HepG2 (cell line): ENCODE results near the gene RBPMS2. TPM values are rescaled to one million over a fixed set of nuclear protein-coding genes. Genes with fewer than 3 reads are reported as not detected.

Experiments used
- FOXJ3 ChIP-seq: sonication (generic); formaldehyde crosslinking; IDR thresholded peaks from 2 replicates; pipeline ENCODE4 v1.4.0; 2020; ENCODE audit warnings: missing genetic modification reagents, mild to moderate bottlenecking, borderline replicate concordance
- FOXK2 ChIP-seq: fragments of 450-650 bp; IDR thresholded peaks from 2 replicates; pipeline ENCODE4 v1.6.1; 2016
- GRHL1 ChIP-seq: sonication (generic); formaldehyde crosslinking; conservative IDR thresholded peaks from 2 replicates; pipeline ENCODE4 v1.8.0; 2022; ENCODE audit warnings: missing genetic modification reagents
- NONO ChIP-seq, 2 experiments: fragments of 450-650 bp in 1 of 2; sonication (generic) in 1 of 2; formaldehyde crosslinking in 1 of 2; IDR thresholded peaks in 1 of 2; conservative IDR thresholded peaks in 1 of 2; 2 replicates each; pipeline versions ENCODE4 v1.6.1 to v1.8.0; 2017 to 2022; ENCODE audit warnings: mild to moderate bottlenecking in 1 of 2, missing genetic modification reagents in 1 of 2, moderate library complexity in 1 of 2
- TBX2 ChIP-seq: sonication (generic); formaldehyde crosslinking; IDR thresholded peaks from 2 replicates; pipeline ENCODE4 v1.5.0; 2020; ENCODE audit warnings: missing genetic modification reagents, mild to moderate bottlenecking, borderline replicate concordance
- ZNF264 ChIP-seq: sonication (generic); formaldehyde crosslinking; IDR thresholded peaks from 2 replicates; pipeline ENCODE4 v1.4.0; 2020; ENCODE audit warnings: missing genetic modification reagents
- ZNF558 ChIP-seq: sonication (generic); formaldehyde crosslinking; IDR thresholded peaks from 2 replicates; pipeline ENCODE4 v1.9.0; 2022; ENCODE audit warnings: mild to moderate bottlenecking, missing genetic modification reagents, borderline replicate concordance
- ZNF687 ChIP-seq: sonication (generic); formaldehyde crosslinking; IDR thresholded peaks from 2 replicates; pipeline ENCODE4 v1.5.1; 2020; ENCODE audit warnings: mild to moderate bottlenecking, missing genetic modification reagents, moderate library complexity
- ZNF768 ChIP-seq: sonication (generic); formaldehyde crosslinking; IDR thresholded peaks from 2 replicates; pipeline ENCODE4 v1.4.0; 2020; ENCODE audit warnings: missing genetic modification reagents
- polyA plus RNA-seq, 8 experiments: library from polyadenylated mRNA; depleted of rRNA in 3 of 8; stranded (reverse) in 7 of 8; unstranded in 1 of 8; fragments of >200 nt; fragmentation: Illumina TruSeq in 4 of 8; extraction: Trizol in 4 of 8; gene quantifications; 2 replicates each; pipeline versions ENCODE4 v1.2.1 to v1.2.3, GENCODE V29; 2011 to 2016; ENCODE audit warnings: low read depth in 4 of 8, missing spikeins in 1 of 8, mixed read lengths in 1 of 8; ENCODE audit not compliant: insufficient read depth in 1 of 8
- total RNA-seq, 5 experiments: library from RNA; depleted of rRNA; stranded (reverse); fragments of >200 nt; fragmentation: Illumina TruSeq; extraction: Trizol; gene quantifications; 2 replicates each; pipeline ENCODE4 v1.2.3, GENCODE V29; 2016; ENCODE audit warnings: low read depth in 1 of 5
- TF ChIP-seq, protein P1 (sequence below): fragments of 450-650 bp; IDR thresholded peaks from 2 replicates; pipeline ENCODE4 v1.6.1; 2016
- TF ChIP-seq, protein P2 (sequence below): IDR thresholded peaks from 2 replicates; pipeline ENCODE4 v1.6.1; 2016; ENCODE audit warnings: mild to moderate bottlenecking, missing biosample characterization, missing genetic modification reagents
- TF ChIP-seq, protein P3 (sequence below): sonication (generic); formaldehyde crosslinking; IDR thresholded peaks from 2 replicates; pipeline ENCODE4 v1.4.0; 2020; ENCODE audit warnings: mild to moderate bottlenecking, missing genetic modification reagents
- TF ChIP-seq, protein P4 (sequence below): IDR thresholded peaks from 2 replicates; pipeline ENCODE4 v1.6.1; 2016; ENCODE audit warnings: mild to moderate bottlenecking

The RBPMS2 gene
- total and polyA plus RNA-seq, 2 of the 13 experiments (the other 11 are each of a cell fraction or from before 2014, with no cell fraction given), result 0.08 TPM; not detected in 1

GRCh38 chr15:64732156-64732860, 43.1 kb downstream of the RBPMS2 start (continued):
- TF ChIP-seq, protein P1, sequence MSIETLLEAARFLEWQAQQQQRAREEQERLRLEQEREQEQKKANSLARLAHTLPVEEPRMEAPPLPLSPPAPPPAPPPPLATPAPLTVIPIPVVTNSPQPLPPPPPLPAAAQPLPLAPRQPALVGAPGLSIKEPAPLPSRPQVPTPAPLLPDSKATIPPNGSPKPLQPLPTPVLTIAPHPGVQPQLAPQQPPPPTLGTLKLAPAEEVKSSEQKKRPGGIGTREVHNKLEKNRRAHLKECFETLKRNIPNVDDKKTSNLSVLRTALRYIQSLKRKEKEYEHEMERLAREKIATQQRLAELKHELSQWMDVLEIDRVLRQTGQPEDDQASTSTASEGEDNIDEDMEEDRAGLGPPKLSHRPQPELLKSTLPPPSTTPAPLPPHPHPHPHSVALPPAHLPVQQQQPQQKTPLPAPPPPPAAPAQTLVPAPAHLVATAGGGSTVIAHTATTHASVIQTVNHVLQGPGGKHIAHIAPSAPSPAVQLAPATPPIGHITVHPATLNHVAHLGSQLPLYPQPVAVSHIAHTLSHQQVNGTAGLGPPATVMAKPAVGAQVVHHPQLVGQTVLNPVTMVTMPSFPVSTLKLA, result no peak
- TF ChIP-seq GRHL1 (CRISPR knock-in tag) (no peak), TBX2 (CRISPR knock-in tag) (peak; percentile 92), ZNF558 (CRISPR knock-in tag) (no peak), ZNF687 (peak; percentile 19; the same call in 1 of the 2 replicates), ZNF264 (CRISPR knock-in tag) (no peak), NONO (IDR thresholded peaks at IDR 0.05) (no peak), NONO (CRISPR knock-in tag; conservative IDR thresholded peaks at IDR 0.05) (peak; percentile 33; the same call in 1 of the 2 replicates), ZNF768 (CRISPR knock-in tag) (peak; percentile 70), FOXJ3 (no peak), FOXK2 (no peak)
- TF ChIP-seq, protein P2, sequence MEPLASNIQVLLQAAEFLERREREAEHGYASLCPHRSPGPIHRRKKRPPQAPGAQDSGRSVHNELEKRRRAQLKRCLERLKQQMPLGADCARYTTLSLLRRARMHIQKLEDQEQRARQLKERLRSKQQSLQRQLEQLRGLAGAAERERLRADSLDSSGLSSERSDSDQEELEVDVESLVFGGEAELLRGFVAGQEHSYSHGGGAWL (CRISPR knock-in tag), result no peak
- TF ChIP-seq, protein P3, sequence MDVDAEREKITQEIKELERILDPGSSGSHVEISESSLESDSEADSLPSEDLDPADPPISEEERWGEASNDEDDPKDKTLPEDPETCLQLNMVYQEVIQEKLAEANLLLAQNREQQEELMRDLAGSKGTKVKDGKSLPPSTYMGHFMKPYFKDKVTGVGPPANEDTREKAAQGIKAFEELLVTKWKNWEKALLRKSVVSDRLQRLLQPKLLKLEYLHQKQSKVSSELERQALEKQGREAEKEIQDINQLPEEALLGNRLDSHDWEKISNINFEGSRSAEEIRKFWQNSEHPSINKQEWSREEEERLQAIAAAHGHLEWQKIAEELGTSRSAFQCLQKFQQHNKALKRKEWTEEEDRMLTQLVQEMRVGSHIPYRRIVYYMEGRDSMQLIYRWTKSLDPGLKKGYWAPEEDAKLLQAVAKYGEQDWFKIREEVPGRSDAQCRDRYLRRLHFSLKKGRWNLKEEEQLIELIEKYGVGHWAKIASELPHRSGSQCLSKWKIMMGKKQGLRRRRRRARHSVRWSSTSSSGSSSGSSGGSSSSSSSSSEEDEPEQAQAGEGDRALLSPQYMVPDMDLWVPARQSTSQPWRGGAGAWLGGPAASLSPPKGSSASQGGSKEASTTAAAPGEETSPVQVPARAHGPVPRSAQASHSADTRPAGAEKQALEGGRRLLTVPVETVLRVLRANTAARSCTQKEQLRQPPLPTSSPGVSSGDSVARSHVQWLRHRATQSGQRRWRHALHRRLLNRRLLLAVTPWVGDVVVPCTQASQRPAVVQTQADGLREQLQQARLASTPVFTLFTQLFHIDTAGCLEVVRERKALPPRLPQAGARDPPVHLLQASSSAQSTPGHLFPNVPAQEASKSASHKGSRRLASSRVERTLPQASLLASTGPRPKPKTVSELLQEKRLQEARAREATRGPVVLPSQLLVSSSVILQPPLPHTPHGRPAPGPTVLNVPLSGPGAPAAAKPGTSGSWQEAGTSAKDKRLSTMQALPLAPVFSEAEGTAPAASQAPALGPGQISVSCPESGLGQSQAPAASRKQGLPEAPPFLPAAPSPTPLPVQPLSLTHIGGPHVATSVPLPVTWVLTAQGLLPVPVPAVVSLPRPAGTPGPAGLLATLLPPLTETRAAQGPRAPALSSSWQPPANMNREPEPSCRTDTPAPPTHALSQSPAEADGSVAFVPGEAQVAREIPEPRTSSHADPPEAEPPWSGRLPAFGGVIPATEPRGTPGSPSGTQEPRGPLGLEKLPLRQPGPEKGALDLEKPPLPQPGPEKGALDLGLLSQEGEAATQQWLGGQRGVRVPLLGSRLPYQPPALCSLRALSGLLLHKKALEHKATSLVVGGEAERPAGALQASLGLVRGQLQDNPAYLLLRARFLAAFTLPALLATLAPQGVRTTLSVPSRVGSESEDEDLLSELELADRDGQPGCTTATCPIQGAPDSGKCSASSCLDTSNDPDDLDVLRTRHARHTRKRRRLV (CRISPR knock-in tag), result no peak
- TF ChIP-seq, protein P4, sequence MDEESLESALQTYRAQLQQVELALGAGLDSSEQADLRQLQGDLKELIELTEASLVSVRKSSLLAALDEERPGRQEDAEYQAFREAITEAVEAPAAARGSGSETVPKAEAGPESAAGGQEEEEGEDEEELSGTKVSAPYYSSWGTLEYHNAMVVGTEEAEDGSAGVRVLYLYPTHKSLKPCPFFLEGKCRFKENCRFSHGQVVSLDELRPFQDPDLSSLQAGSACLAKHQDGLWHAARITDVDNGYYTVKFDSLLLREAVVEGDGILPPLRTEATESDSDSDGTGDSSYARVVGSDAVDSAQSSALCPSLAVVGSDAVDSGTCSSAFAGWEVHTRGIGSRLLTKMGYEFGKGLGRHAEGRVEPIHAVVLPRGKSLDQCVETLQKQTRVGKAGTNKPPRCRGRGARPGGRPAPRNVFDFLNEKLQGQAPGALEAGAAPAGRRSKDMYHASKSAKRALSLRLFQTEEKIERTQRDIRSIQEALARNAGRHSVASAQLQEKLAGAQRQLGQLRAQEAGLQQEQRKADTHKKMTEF (CRISPR knock-in tag), result peak; percentile 68; the same call in 1 of the 2 replicates
